ENCODE data around the gene RNF223. TPM values are rescaled to one million over a fixed set of nuclear protein-coding genes. Genes with fewer than 3 reads are reported as not detected.

RNF223 gene
- total RNA-seq, 4 donors from 2014 or later, result not detected

DNA sequence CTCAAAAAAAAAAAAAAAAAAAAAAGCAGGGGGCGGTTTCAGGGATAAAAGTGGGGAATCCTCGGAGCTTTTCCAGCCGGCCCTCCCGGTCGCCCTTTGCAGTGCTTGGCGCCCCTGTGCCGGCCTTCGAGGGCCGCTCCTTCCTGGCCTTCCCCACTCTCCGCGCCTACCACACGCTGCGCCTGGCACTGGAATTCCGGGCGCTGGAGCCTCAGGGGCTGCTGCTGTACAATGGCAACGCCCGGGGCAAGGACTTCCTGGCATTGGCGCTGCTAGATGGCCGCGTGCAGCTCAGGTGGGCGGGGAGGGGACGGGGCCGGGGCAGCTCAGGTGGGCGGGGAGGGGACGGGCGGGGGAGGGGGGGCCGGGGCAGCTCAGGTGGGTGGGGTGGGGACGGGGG lies 25.3 kb downstream of the RNF223 start:
- TF ChIP-seq, protein P1, sequence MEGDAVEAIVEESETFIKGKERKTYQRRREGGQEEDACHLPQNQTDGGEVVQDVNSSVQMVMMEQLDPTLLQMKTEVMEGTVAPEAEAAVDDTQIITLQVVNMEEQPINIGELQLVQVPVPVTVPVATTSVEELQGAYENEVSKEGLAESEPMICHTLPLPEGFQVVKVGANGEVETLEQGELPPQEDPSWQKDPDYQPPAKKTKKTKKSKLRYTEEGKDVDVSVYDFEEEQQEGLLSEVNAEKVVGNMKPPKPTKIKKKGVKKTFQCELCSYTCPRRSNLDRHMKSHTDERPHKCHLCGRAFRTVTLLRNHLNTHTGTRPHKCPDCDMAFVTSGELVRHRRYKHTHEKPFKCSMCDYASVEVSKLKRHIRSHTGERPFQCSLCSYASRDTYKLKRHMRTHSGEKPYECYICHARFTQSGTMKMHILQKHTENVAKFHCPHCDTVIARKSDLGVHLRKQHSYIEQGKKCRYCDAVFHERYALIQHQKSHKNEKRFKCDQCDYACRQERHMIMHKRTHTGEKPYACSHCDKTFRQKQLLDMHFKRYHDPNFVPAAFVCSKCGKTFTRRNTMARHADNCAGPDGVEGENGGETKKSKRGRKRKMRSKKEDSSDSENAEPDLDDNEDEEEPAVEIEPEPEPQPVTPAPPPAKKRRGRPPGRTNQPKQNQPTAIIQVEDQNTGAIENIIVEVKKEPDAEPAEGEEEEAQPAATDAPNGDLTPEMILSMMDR (IDR thresholded peaks at IDR 0.05; ENCODE audit: low read depth), result no peak

DNA sequence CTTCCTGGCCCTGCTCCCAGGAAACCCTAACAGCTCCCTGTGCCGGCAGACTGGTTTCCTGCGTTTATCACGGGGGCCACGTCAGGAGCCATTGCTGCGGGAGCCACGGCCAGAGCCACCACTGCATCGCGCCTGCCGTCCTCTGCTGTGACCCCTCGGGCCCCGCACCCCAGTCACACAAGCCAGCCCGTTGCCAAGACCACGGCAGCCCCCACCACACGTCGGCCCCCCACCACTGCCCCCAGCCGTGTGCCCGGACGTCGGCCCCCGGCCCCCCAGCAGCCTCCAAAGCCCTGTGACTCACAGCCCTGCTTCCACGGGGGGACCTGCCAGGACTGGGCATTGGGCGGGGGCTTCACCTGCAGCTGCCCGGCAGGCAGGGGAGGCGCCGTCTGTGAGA lies 26.1 kb downstream of the RNF223 start:
- TF ChIP-seq, protein P1 (IDR thresholded peaks at IDR 0.05; ENCODE audit: low read depth), result no peak

DNA sequence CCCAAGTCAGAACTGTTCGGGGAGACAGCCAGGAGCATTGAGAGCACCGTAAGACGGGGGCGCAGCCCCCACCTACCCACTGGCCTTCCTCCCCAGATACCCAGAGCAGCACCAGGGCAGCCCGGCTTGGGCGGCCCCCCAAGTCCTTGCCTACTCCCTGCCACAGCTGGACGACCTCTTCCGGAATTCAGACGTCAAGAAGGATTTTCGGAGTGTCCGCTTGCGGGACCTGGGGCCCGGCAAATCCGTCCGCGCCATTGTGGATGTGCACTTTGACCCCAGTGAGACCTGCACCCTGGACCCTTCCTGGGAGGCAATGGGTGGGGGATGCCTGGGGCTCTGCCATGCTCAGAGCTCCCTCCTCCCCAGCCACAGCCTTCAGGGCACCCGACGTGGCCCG lies 26.7 kb downstream of the RNF223 start:
- TF ChIP-seq, protein P1 (IDR thresholded peaks at IDR 0.05; ENCODE audit: low read depth), result no peak

DNA sequence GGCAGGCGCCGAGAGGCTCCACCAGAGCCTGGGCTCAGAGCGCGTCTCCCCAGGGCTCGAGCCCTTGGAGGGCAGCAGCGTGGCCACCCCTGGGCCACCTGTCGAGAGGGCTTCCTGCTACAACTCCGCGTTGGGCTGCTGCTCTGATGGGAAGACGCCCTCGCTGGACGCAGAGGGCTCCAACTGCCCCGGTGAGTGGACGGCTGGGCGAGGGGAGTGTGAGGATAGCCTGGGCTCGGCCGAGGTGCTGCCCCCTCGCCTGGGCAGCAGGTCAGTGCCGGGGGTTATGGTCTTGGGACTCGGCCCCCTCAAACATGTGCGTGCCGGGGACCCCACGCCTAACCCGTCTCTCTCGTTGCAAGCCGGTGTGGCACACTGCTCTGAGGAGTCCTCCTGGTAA lies 27.3 kb downstream of the RNF223 start:
- TF ChIP-seq, protein P1 (IDR thresholded peaks at IDR 0.05; ENCODE audit: low read depth), result no peak

DNA sequence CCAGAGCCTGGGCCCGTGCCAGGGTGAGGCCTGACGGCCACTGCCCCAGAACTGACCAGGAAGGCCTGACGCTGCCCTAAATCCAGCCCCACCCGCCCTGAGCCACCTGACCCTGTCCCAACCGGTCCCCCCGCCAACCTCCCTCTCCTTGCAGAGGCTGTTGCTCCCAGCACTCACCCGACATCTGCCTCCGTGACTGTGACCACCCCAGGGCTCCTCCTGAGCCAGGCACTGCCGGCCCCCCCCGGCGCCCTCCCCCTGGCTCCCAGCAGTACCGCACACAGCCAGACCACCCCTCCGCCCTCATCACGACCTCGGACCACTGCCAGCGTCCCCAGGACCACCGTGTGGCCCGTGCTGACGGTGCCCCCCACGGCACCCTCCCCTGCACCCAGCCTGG lies 27.9 kb downstream of the RNF223 start:
- TF ChIP-seq, protein P1 (IDR thresholded peaks at IDR 0.05; ENCODE audit: low read depth), result no peak

DNA sequence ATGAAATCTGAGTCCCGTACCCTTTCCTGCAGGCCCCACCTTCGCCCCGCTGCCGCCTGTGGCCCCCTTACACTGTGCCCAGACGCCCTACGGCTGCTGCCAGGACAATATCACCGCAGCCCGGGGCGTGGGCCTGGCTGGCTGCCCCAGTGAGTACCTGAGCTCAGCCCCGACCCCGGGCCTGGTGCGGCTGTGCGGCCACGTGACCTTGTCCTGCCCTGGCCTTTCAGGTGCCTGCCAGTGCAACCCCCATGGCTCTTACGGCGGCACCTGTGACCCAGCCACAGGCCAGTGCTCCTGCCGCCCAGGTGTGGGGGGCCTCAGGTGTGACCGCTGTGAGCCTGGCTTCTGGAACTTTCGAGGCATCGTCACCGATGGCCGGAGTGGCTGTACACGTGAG lies 29.0 kb downstream of the RNF223 start:
- TF ChIP-seq, protein P1 (IDR thresholded peaks at IDR 0.05; ENCODE audit: low read depth), result no peak

DNA sequence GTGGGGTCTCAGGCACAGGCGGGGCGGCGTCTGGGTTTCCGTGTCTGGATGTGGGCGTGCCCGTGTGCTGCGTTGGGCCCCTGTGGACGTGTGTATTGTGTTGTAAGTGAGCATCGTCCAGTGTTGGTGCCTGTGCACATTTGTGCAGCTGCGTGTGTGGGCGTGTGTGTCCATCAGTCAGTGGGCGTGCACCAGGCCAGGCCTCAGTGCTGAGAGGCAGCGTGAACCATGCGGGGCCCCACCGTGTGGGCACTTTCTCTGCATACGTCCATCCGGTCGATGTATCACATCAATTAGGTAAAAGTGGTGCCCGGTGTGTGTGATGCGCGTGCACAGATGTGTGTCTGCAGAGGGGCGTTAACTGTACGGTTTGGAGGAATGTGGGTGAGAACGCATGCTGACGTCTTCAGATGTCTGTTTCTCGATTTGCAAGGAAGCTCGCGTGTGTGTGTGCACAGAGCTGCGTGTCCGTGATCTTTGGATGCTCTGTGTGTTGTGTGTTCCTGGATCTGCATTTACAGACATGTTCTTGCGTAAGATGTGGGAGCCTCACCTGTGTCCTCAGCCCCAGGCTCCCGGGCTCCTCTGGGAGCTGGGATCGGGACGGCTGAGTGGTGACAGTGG lies 29.5 kb downstream of the RNF223 start:
- TF ChIP-seq, protein P1 (IDR thresholded peaks at IDR 0.05; ENCODE audit: low read depth), result no peak

Data from subcutaneous adipose tissue (tissue), 4 donors.